Memory B cell (primary cell): ENCODE data around the gene FILIP1.

Source experiments
- ATAC-seq: fragments of 150-1000 bp; cut with Tn5 transposase; 2 replicates; pipeline ENCODE4 v1.10.0; 2021; ENCODE audit warnings: low read depth, mild to moderate bottlenecking, moderate library complexity
- DNase-seq, 2 donors: peaks; one replicate each; pipeline ENCODE4 v3.0.0; 2022; ENCODE audit warnings: low spot score in 2 of 2
- H3K27ac Mint-ChIP-seq: one replicate; pipeline ENCODE4 v1.8.0; 2022; ENCODE audit warnings: mild to moderate bottlenecking, moderate library complexity, mixed read lengths
- H3K27me3 Mint-ChIP-seq: one replicate; pipeline ENCODE4 v1.8.0; 2022; ENCODE audit warnings: mixed read lengths
- H3K36me3 Mint-ChIP-seq: one replicate; pipeline ENCODE4 v1.8.0; 2022; ENCODE audit warnings: mild to moderate bottlenecking, mixed read lengths
- H3K4me1 Mint-ChIP-seq: one replicate; pipeline ENCODE4 v1.8.0; 2022; ENCODE audit warnings: mixed read lengths
- H3K4me3 Mint-ChIP-seq: one replicate; pipeline ENCODE4 v1.8.0; 2022; ENCODE audit warnings: mild to moderate bottlenecking, moderate library complexity, mixed read lengths
- H3K9me3 Mint-ChIP-seq: one replicate; pipeline ENCODE4 v1.8.0; 2022; ENCODE audit warnings: mixed read lengths

Gene FILIP1

GRCh38 chr6:75296811-75297779 lies 196.5 kb downstream of the FILIP1 start:
- H3K36me3 Mint-ChIP-seq, result no peaks in the 10 kb centered on the region
- peak in 1 of 2 donors; percentile 41 for DNase-seq
- H3K9me3 Mint-ChIP-seq, result no peaks in the 10 kb centered on the region
- no peaks in the 10 kb centered on the region for H3K27me3 Mint-ChIP-seq
- peak; percentile 60 for ATAC-seq
- H3K27ac Mint-ChIP-seq, result no peak overlapping the region
- H3K4me1 Mint-ChIP-seq, result no peaks in the 10 kb centered on the region
- H3K4me3 Mint-ChIP-seq, result no peak overlapping the region

DNA sequence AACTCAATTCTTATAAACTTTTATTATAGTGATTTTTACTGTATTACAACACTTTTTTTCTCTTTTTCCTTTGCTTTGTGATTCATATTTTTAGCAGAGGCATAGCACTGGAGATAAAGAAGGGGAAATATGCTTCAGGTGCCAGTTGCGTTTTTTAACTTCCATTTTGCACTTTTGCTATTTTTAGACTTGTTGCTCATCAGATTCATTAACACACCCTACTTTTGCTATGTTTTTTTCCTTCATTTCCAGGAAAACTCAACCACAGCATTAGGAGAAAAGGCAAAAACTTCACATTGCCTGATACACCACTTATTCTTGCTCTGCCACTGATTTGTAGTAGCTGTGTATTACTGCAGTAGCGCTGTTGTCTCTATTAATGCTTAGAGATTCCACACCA lies 201.0 kb downstream of the FILIP1 start:
- ATAC-seq (no peak), DNase-seq (no peak)
- no peaks in the 10 kb centered on the region for H3K4me1 Mint-ChIP-seq
- H3K9me3 Mint-ChIP-seq, result no peaks in the 10 kb centered on the region
- H3K4me3 Mint-ChIP-seq, result no peak overlapping the region
- H3K27me3 Mint-ChIP-seq, result no peaks in the 10 kb centered on the region
- H3K36me3 Mint-ChIP-seq, result peaks cover 4% of the 10 kb centered on the region
- no peak overlapping the region for H3K27ac Mint-ChIP-seq

DNA sequence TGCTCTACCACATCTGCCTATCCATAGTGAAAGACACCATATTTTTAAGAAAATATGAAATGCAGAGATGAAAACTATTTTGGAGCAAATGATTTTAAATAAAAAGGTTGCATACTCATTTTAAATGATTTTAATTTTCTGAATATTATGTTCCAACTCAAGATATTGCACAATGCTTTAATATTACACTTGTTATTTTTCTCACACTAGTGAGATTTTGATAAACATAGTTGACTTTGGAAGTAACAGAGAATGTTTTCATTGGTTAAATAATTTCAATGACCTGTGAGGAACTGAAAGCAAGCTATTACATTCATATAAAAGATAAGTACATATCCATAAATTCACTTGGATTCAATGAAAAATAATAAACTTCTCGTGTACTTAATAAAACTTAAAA lies 201.9 kb downstream of the FILIP1 start:
- no peaks in the 10 kb centered on the region for H3K9me3 Mint-ChIP-seq
- no peak overlapping the region for H3K27ac Mint-ChIP-seq
- H3K4me1 Mint-ChIP-seq, result peaks cover 6% of the 10 kb centered on the region
- H3K27me3 Mint-ChIP-seq, result no peaks in the 10 kb centered on the region
- H3K4me3 Mint-ChIP-seq, result no peak overlapping the region
- ATAC-seq (no peak), DNase-seq (no peak)
- peaks cover 4% of the 10 kb centered on the region for H3K36me3 Mint-ChIP-seq

DNA sequence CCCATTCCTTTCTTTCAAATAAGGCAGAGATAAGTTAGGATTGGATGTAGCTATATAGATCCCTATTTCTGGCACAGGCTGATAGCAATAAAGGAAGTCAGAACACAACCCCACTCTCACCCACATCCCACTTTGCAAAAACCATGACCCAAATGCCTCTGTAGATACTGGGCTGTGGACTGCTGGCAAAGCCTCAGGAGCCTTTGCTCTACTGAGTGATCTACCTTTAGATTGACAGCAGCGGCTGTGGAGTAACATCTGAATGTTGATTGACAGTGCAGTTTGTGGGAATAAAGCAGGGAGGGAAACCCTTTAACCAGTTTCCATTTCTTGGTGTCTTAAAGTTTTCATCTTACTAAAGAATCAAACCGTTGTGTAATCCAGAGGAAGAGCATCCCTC lies 202.3 kb downstream of the FILIP1 start:
- ATAC-seq, result no peak
- Mint-ChIP-seq H3K27ac (no peak overlapping the region), H3K36me3 (peaks cover 4% of the 10 kb centered on the region), H3K4me3 (no peak overlapping the region), H3K4me1 (peaks cover 10% of the 10 kb centered on the region), H3K27me3 (no peaks in the 10 kb centered on the region), H3K9me3 (no peaks in the 10 kb centered on the region)
- no peak for DNase-seq

DNA sequence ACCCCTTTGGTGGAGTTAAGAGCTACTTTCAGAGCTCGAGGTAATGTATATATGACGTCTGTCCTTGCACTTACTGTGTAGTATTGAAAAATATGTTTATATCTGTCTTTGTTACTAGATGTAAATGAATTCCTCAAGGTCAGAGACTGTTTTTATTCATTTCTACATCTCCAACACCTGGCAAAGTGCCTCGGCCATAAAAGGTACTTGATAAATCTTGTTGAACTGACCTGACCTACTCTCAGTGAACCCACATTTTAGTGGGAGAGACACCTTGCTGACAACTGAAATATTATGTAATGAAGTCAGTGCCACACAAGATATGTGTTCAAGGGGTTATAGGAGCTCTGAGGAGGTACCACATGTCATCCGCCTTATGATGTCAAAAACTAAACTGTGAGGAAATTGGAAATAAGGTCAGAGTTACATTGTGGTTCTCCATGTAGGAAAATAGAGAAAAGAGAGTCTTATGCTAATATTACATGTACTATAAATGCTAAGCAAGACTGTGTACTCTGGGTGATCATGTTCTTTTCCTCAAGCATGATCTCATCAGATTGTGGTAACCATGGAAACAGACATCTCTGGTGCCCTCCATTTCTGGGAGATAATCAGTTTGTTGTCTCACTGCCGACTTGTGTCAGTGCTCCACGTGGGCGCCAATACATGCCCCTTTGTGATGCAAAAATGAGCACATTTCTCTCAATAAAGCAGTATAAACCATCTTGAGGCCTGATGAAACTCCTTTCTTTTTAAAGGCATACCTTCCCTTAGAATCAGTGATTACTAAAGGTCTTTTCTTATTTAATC lies 203.3 kb downstream of the FILIP1 start:
- Mint-ChIP-seq H3K4me1 (peaks cover 12% of the 10 kb centered on the region), H3K36me3 (peaks cover 4% of the 10 kb centered on the region), H3K9me3 (no peaks in the 10 kb centered on the region), H3K27me3 (no peaks in the 10 kb centered on the region), H3K27ac (no peak overlapping the region), H3K4me3 (no peak overlapping the region)
- no peak for ATAC-seq
- no peak for DNase-seq

DNA sequence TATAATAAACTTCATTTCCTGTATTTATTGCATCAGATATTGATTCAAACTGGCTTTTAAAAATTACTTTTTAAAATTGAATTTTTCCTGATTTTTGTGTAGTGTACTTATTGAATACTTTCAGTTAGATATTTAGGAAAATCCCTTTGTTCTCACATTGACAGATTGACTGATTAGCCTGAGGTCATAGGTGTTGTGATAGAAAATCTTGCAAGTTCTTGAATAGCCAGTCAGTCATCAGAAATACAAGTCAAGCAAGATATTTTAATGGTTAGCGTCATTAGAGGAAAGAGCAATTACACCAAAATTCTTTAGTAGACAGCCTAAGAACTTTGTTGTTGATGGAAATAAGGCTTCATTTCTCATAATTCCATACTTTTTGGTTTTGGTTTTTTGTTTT lies 205.6 kb downstream of the FILIP1 start:
- ATAC-seq, result no peak
- H3K27ac Mint-ChIP-seq, result no peak overlapping the region

GRCh38 chr6:75287424-75287823 lies 206.2 kb downstream of the FILIP1 start:
- Mint-ChIP-seq H3K4me3 (no peak overlapping the region), H3K36me3 (peaks cover 4% of the 10 kb centered on the region)

More for the DNA sequence above, 205.6 kb downstream of the FILIP1 start:
- peaks cover 12% of the 10 kb centered on the region for H3K4me1 Mint-ChIP-seq
- H3K9me3 Mint-ChIP-seq, result no peaks in the 10 kb centered on the region
- H3K36me3 Mint-ChIP-seq, result peaks cover 4% of the 10 kb centered on the region
- no peaks in the 10 kb centered on the region for H3K27me3 Mint-ChIP-seq
- no peak overlapping the region for H3K4me3 Mint-ChIP-seq
- DNase-seq, result no peak

GRCh38 chr6:75286955-75287354 lies 206.6 kb downstream of the FILIP1 start:
- Mint-ChIP-seq H3K36me3 (peaks cover 4% of the 10 kb centered on the region), H3K4me1 (peaks cover 15% of the 10 kb centered on the region), H3K9me3 (no peaks in the 10 kb centered on the region), H3K27me3 (no peaks in the 10 kb centered on the region), H3K27ac (peak overlapping the region; percentile 35), H3K4me3 (peak overlapping the region; percentile 38)
- ATAC-seq, result no peak
- DNase-seq, result no peak

More at GRCh38 chr6:75287424-75287823, 206.2 kb downstream of the FILIP1 start:
- H3K4me1 Mint-ChIP-seq, result peaks cover 15% of the 10 kb centered on the region
- DNase-seq (no peak), ATAC-seq (no peak)
- no peaks in the 10 kb centered on the region for H3K27me3 Mint-ChIP-seq
- H3K27ac Mint-ChIP-seq, result no peak overlapping the region
- H3K9me3 Mint-ChIP-seq, result no peaks in the 10 kb centered on the region

DNA sequence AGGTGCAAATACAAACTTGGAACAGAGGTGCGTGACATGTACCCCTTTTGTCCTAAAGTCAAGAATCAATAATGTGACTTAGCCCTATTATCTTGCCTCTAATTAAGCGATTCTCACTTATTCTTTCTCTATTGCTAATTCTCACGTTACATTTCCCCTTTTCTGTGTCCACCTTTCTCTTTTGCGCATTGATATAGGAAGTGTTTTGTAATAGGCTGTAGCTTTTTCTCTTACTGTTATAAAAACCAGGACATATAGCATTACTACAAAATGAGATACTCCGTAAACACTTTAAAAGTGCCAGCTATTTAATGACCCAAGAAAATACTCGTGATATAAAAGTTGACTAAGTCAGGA lies 208.3 kb downstream of the FILIP1 start:
- no peak overlapping the region for H3K4me3 Mint-ChIP-seq
- DNase-seq (no peak), ATAC-seq (peak; percentile 27)
- no peaks in the 10 kb centered on the region for H3K9me3 Mint-ChIP-seq
- no peaks in the 10 kb centered on the region for H3K27me3 Mint-ChIP-seq
- no peak overlapping the region for H3K27ac Mint-ChIP-seq
- H3K4me1 Mint-ChIP-seq, result peaks cover 15% of the 10 kb centered on the region
- H3K36me3 Mint-ChIP-seq, result peaks cover 2% of the 10 kb centered on the region

DNA sequence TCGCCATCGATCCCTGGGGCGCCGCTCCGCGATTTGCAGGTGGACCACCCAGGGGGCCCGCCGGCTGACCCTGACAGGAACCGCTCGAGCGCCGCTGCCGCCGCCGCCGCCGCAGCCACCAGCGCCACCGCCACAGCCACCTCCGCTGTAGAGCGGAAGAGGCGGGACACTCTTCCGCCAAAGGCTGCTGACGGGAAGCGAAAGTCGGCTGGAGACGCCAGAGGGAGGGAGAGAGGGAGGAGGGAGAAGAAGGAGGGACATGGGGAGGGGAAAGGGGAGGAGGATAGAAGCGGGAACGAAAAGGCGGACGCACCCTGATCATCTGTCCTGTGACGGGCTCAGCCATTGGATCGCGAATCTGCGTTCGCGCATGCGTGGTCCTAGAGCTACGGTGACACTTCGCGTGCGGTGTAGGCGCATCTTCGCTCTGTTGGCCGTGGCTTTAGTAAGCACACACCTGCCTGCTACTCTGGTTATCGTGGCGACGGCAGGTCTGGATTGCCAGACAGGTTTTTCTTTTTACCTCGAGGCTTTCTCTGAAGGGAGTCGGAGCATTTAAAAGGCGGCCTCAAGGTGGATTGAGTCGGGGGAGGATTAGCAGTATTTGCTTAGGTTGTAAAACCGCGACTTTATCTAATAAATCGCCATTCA lies 208.8 kb downstream of the FILIP1 start, which contains the start of gene TMEM30A:
TSS of gene TMEM30A (minus strand) at position 161 of the 651 bp plus-strand sequence. CDS start at position 7, 154 bp downstream.
- peaks cover 2% of the 10 kb centered on the region for H3K36me3 Mint-ChIP-seq
- peaks cover 17% of the 10 kb centered on the region for H3K4me1 Mint-ChIP-seq
- no peaks in the 10 kb centered on the region for H3K9me3 Mint-ChIP-seq
- no peak within 1 kb of the TSS for H3K27ac Mint-ChIP-seq
- ATAC-seq (peak; percentile 86), DNase-seq (peak; percentile 84 to 89)
- H3K4me3 Mint-ChIP-seq, result no peak within 1 kb of the TSS
- no peaks in the 10 kb centered on the region for H3K27me3 Mint-ChIP-seq

DNA sequence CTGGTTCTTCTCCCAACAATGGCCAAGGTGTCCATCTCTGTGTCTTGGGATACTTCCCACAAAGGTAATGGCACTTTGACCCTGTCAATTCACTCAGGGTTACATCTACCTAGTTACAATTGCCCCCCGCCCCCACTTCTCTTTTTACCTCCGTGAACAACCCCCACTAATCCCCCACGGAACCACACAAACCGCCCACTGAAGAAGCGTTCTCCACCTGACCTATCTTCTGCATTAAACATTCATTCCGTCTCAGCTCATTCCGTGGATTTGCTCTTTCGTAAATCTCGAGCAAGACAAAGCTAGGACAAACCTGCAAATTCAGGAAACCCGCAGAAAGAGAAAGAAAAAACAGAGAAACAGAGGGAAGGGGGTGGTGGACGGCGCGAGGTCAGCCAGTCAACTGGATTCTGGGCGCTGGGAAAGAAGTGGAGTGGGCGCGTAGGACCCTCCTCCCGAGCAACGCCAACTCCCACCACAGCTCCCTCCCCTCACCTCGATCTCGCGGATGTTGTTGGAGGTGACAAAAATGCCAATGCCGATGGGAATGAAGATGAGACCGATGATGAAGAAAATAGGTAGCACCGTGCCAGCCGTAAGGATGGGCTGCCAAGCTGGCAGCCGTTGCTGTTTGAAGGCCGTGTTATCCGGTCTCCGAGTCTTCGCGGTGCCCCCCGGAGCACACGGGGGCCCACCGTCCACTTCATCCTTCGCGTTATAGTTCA lies 209.5 kb downstream of the FILIP1 start:
- H3K4me3 Mint-ChIP-seq, result no peak overlapping the region
- H3K4me1 Mint-ChIP-seq, result peaks cover 17% of the 10 kb centered on the region
- no peaks in the 10 kb centered on the region for H3K9me3 Mint-ChIP-seq

GRCh38 chr6:75282706-75283105 lies 210.9 kb downstream of the FILIP1 start:
- no peak overlapping the region for H3K27ac Mint-ChIP-seq

More for the DNA sequence above, 209.5 kb downstream of the FILIP1 start:
- H3K36me3 Mint-ChIP-seq, result peaks cover 2% of the 10 kb centered on the region
- H3K27me3 Mint-ChIP-seq, result no peaks in the 10 kb centered on the region
- DNase-seq (no peak), ATAC-seq (peak; percentile 35)
- H3K27ac Mint-ChIP-seq, result no peak overlapping the region

DNA sequence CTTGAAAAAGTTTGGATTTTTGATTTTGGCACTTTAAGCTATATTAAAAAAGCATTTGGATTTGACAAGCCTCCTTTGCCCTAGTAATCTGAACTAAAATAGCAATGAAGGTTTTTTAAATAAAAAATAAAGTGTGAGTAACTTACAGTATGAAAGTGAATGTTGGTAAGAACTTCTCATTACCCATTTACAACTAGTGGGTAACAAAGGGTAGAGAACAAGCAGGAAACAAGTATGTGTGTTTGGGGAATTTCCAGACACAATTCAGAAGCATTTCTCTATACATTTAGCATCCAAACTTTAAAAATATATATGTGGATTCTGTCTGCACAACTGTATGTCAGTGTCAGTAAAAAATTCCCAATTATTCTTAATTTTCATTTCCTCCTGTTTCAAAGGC lies 211.9 kb downstream of the FILIP1 start:
- no peaks in the 10 kb centered on the region for H3K9me3 Mint-ChIP-seq
- peaks cover 22% of the 10 kb centered on the region for H3K4me1 Mint-ChIP-seq
- H3K4me3 Mint-ChIP-seq, result no peak overlapping the region
- H3K27me3 Mint-ChIP-seq, result no peaks in the 10 kb centered on the region
- no peak overlapping the region for H3K27ac Mint-ChIP-seq
- DNase-seq (no peak), ATAC-seq (no peak)
- H3K36me3 Mint-ChIP-seq, result peaks cover 6% of the 10 kb centered on the region

More at GRCh38 chr6:75282706-75283105, 210.9 kb downstream of the FILIP1 start:
- H3K27me3 Mint-ChIP-seq, result no peaks in the 10 kb centered on the region
- ATAC-seq, result no peak
- H3K4me1 Mint-ChIP-seq, result peaks cover 25% of the 10 kb centered on the region
- peaks cover 3% of the 10 kb centered on the region for H3K36me3 Mint-ChIP-seq
- peak overlapping the region; percentile 9 for H3K4me3 Mint-ChIP-seq
- DNase-seq, result no peak
- no peaks in the 10 kb centered on the region for H3K9me3 Mint-ChIP-seq
